GM12878 (cell line): ENCODE measurements around the gene GYG2. TPM values are rescaled to one million over a fixed set of nuclear protein-coding genes. Genes with fewer than 3 reads are reported as not detected.
"Not testable (repeated sequence)": the region's sequence is repeated elsewhere in the genome, so short reads cannot be mapped to it uniquely, and the experiment has no call there.

Experiments used
- ATAC-seq: fragments of 200-7000 bp; cut with Tn5 transposase; 3 replicates; pipeline ENCODE4 v1.9.1; 2020; ENCODE audit warnings: mild to moderate bottlenecking, moderate library complexity
- BruUV-seq: library from RNA; stranded (reverse); fragments of 400-500 nt; replicated peaks from 2 replicates; lab custom pipeline; 2021; lab: Mats Ljungman, UMichigan
- CTCF ChIA-PET: fragments of 300-600 bp; sonication (Branson Sonifier 250); formaldehyde crosslinking; extraction: SDS; loops from one replicate; lab custom pipeline; 2021; ENCODE audit warnings: inconsistent platforms; lab: Yijun Ruan, JAX
- POLR2A ChIA-PET: fragments of 350-600 bp; formaldehyde crosslinking; extraction: SDS; loops from one replicate; lab custom pipeline; 2021; ENCODE audit warnings: inconsistent platforms; lab: Charles Lee
- RAD21 ChIA-PET: fragments of 300-600 bp; sonication (Branson Sonifier 250); formaldehyde crosslinking; loops from one replicate; lab custom pipeline; 2023; ENCODE audit warnings: antibody characterized with exemption; ENCODE audit not compliant: unreplicated experiment; lab: Charles Lee
- SMC1A ChIA-PET: fragments of 300-600 bp; sonication (Branson Sonifier 250); formaldehyde crosslinking; loops from one replicate; lab custom pipeline; 2023; ENCODE audit not compliant: unreplicated experiment, uncharacterized antibody; lab: Charles Lee
- DNase-seq: peaks from one replicate; pipeline ENCODE4 v3.0.0-alpha.2; 2011; ENCODE audit warnings: low read depth, low spot score
- FAIRE-seq: peaks from 3 replicates; lab custom pipeline; 2011; peaks lifted over from hg19 to GRCh38; lab: Jason Lieb, UNC
- H2AFZ ChIP-seq: 2 replicates; pipeline ENCODE4 v1.6.0; 2011; ENCODE audit warnings: low read depth, low read length, control low read depth; ENCODE audit not compliant: control insufficient read depth
- H3K27ac ChIP-seq: 2 replicates; pipeline ENCODE4 v1.5.1; 2011; ENCODE audit warnings: control low read depth; ENCODE audit not compliant: control insufficient read depth, insufficient read depth
- H3K27me3 ChIP-seq, 2 experiments: replicated peaks in 1 of 2; 2 replicates each; pipeline versions ENCODE4 v1.6.0 to v1.6.1; 2011; ENCODE audit warnings: low read length in 1 of 2; ENCODE audit not compliant: control insufficient read depth in 2 of 2, insufficient read depth in 2 of 2
- H3K36me3 ChIP-seq, 2 experiments: 2 replicates each; pipeline ENCODE4 v1.5.1; 2011; ENCODE audit warnings: low read length in 1 of 2; ENCODE audit not compliant: control insufficient read depth in 2 of 2, insufficient read depth in 2 of 2
- H3K4me1 ChIP-seq: 2 replicates; pipeline ENCODE4 v1.6.1; 2011; ENCODE audit warnings: mild to moderate bottlenecking, low read length, moderate library complexity, mixed read lengths; ENCODE audit not compliant: control insufficient read depth, insufficient read depth
- H3K4me2 ChIP-seq: 2 replicates; pipeline ENCODE4 v1.6.0; 2011; ENCODE audit warnings: control low read depth; ENCODE audit not compliant: control insufficient read depth, insufficient read depth
- H3K4me3 ChIP-seq: fragments of 200-600 bp; sonication (generic); 2 replicates; pipeline ENCODE4 v1.5.1; 2016
- H3K79me2 ChIP-seq: 2 replicates; pipeline ENCODE4 v1.6.0; 2011; ENCODE audit warnings: low read length; ENCODE audit not compliant: control insufficient read depth, insufficient read depth
- H3K9ac ChIP-seq: 2 replicates; pipeline ENCODE4 v1.8.0; 2011; ENCODE audit warnings: low read length, control low read depth, mixed read lengths; ENCODE audit not compliant: control insufficient read depth, insufficient read depth
- H3K9me3 ChIP-seq: replicated peaks from 3 replicates; pipeline ENCODE4 v1.5.1; 2011; ENCODE audit warnings: mild to moderate bottlenecking, low read length; ENCODE audit not compliant: control insufficient read depth, insufficient read depth
- H4K20me1 ChIP-seq: 2 replicates; pipeline ENCODE4 v1.6.0; 2011; ENCODE audit not compliant: control insufficient read depth, insufficient read depth
- ASH2L ChIP-seq: fragments of 300-600, 200-600 bp; sonication (generic); IDR thresholded peaks from 2 replicates; pipeline ENCODE4 v1.6.1; 2017; ENCODE audit warnings: low read depth, mild to moderate bottlenecking, borderline replicate concordance
- BHLHE40 ChIP-seq, 2 experiments: fragments of 450-650 bp in 1 of 2; IDR thresholded peaks; 2 replicates each; pipeline ENCODE4 v1.6.1; 2011 to 2017; ENCODE audit warnings: low read depth in 2 of 2, borderline replicate concordance in 1 of 2, improper control_type of control experiment in 1 of 2, low read length in 1 of 2, mild to moderate bottlenecking in 1 of 2
- FOXK2 ChIP-seq: fragments of 450-650 bp; IDR thresholded peaks from 2 replicates; pipeline ENCODE4 v1.6.1; 2017; ENCODE audit warnings: mild to moderate bottlenecking, moderate library complexity
- IRF4 ChIP-seq: IDR thresholded peaks from 2 replicates; pipeline ENCODE4 v1.6.1; 2011; ENCODE audit warnings: low read depth, low read length
- NFYB ChIP-seq: IDR thresholded peaks from 2 replicates; pipeline ENCODE4 v1.6.1; 2011; ENCODE audit warnings: low read depth, mild to moderate bottlenecking, low read length, improper control_type of control experiment, moderate library complexity; ENCODE audit not compliant: insufficient read depth
- NRF1 ChIP-seq: conservative IDR thresholded peaks from 2 replicates; pipeline ENCODE4 v1.6.1; 2011; ENCODE audit warnings: mild to moderate bottlenecking, low read depth, low read length, improper control_type of control experiment
- POLR2AphosphoS5 ChIP-seq: IDR thresholded peaks from 2 replicates; pipeline ENCODE4 v1.6.1; 2011; ENCODE audit warnings: mild to moderate bottlenecking, low read length, inconsistent platforms
- TCF7 ChIP-seq: IDR thresholded peaks from 2 replicates; pipeline ENCODE4 v1.6.1; 2014; ENCODE audit warnings: antibody characterized with exemption, borderline replicate concordance
- YY1 ChIP-seq: IDR thresholded peaks from 2 replicates; pipeline ENCODE4 v1.6.1; 2011; ENCODE audit warnings: low read depth, mild to moderate bottlenecking, low read length
- WGBS: methylation state at CpG from one replicate; pipeline ENCODE4 v1.1.6; 2016; ENCODE audit warnings: low lambda C conversion rate; ENCODE audit not compliant: insufficient replicate concordance, insufficient coverage; ENCODE audit errors: missing lambda C conversion rate; 5-methylcytosine and 5-hydroxymethylcytosine counted together
- in situ Hi-C: fragments of 300-500 bp; cut with MboI; formaldehyde crosslinking; loops from 9 replicates; pipeline ENCODE4 v1.14.3; 2018; ENCODE audit warnings: mixed read lengths
- intact Hi-C: fragments of 100-400 bp; cut with micrococcal nuclease; formaldehyde crosslinking; loops from one replicate; pipeline ENCODE4 v1.14.2; 2022; ENCODE audit not compliant: unreplicated experiment
- polyA plus RNA-seq, 11 experiments: library from polyadenylated mRNA; depleted of rRNA in 4 of 11; unstranded in 6 of 11; stranded (reverse) in 5 of 11; fragments of >200 nt; fragmentation: Nextera tagmentation in 4 of 11; fragmentation: Illumina TruSeq in 1 of 11; extraction: Ambion mirVana in 4 of 11; extraction: Trizol in 1 of 11; gene quantifications; 1 replicate in 1 of 11; 2 replicates in 10 of 11; pipeline versions ENCODE4 v1.2.1 to v1.2.3, GENCODE V29; 2011 to 2016; ENCODE audit warnings: inconsistent platforms in 2 of 11, missing spikeins in 2 of 11, low read depth in 1 of 11
- total RNA-seq, 4 experiments: library from RNA; depleted of rRNA in 3 of 4; stranded (reverse); fragments of >200 nt in 3 of 4; fragmentation: Illumina TruSeq in 1 of 4; extraction: Trizol in 1 of 4; gene quantifications; 2 replicates each; pipeline versions ENCODE4 v1.2.1 to v1.2.3, GENCODE V29; 2013 to 2021

The GYG2 gene
- total and polyA plus RNA-seq, 10 of the 15 experiments (the other 5 are each of a cell fraction or from before 2014, with no cell fraction given) = 0.05 TPM; not detected in 9

GRCh38 chrX:2897690-2898623, 69.2 kb downstream of the GYG2 start:
- DNase-seq, H3K27ac ChIP-seq, BruUV-seq, H3K79me2 ChIP-seq, H3K4me3 ChIP-seq, H3K4me1 ChIP-seq, POLR2A ChIA-PET, in situ Hi-C loops, H3K9ac ChIP-seq, H2AFZ ChIP-seq, CTCF ChIA-PET, intact Hi-C loops, H4K20me1 ChIP-seq, FAIRE-seq, RAD21 ChIA-PET, SMC1A ChIA-PET, H3K9me3 ChIP-seq, H3K4me2 ChIP-seq, H3K36me3 ChIP-seq, H3K27me3 ChIP-seq: not testable (repeated sequence)
- ATAC-seq = peak; percentile 75
- WGBS = 22% methylated on average over 22 of the region's 22 CpGs

- DNase-seq (no peak), FAIRE-seq (no peak), ATAC-seq (no peak)
- H3K9me3 ChIP-seq = no peaks in the 10 kb centered on the region; the same call in 1 of the 3 replicates
- no peak overlapping the region for H3K4me2 ChIP-seq
- no peak overlapping the region for H2AFZ ChIP-seq
- no peaks in the 10 kb centered on the region for H3K36me3 ChIP-seq
- TF ChIP-seq FOXK2 = no peak
- TF ChIP-seq NFYB = no peak
- TF ChIP-seq NRF1 = no peak
- no peak for TF ChIP-seq YY1
- no peak for TF ChIP-seq ASH2L
- TF ChIP-seq IRF4 = no peak
- no peak for TF ChIP-seq TCF7
- no peak for TF ChIP-seq POLR2AphosphoS5
- TF ChIP-seq BHLHE40 (IDR thresholded peaks at IDR 0.05; ENCODE audit: borderline replicate concordance in 1 of 2, low read depth in 2 of 2, low read length in 1 of 2) = no peak
- BruUV-seq = no TSS peak
- no peaks in the 10 kb centered on the region for H3K27me3 ChIP-seq
- SMC1A ChIA-PET = no interaction called here
- RAD21 ChIA-PET = no interaction called here
- H3K27ac ChIP-seq = no peak overlapping the region
- CTCF ChIA-PET = interaction anchor here (0.6 kb wide), 1 partner anchor 27 kb away, joined by 3 read pairs; no protein-coding TSS in a partner anchor
- H3K4me1 ChIP-seq = no peaks in the 10 kb centered on the region
- H3K4me3 ChIP-seq = no peak overlapping the region
- in situ Hi-C loops (no loop called here), intact Hi-C loops (no loop called here)
- no peaks in the 10 kb centered on the region for H3K79me2 ChIP-seq
- no peak overlapping the region for H3K9ac ChIP-seq
- no peaks in the 10 kb centered on the region for H4K20me1 ChIP-seq
- POLR2A ChIA-PET = no interaction called here
- WGBS = 56% methylated on average over 13 of the region's 13 CpGs
These were observed 70.2 kb downstream of the GYG2 start for GRCh38 chrX:2898846-2899512.
